Muscle layer of colon (tissue), 2 donors: Measurements from ENCODE around the gene RUNX1.

Source experiments
- H3K27ac ChIP-seq: one replicate; pipeline ENCODE4 v1.7.0; 2013; ENCODE audit warnings: low read depth, mild to moderate bottlenecking, low read length, moderate library complexity
- H3K27me3 ChIP-seq, 2 donors: one replicate each; pipeline ENCODE4 v1.7.0; 2013; ENCODE audit warnings: low read length in 2 of 2, mild to moderate bottlenecking in 2 of 2; ENCODE audit not compliant: insufficient read depth in 2 of 2, control insufficient read depth in 1 of 2
- H3K36me3 ChIP-seq: one replicate; pipeline ENCODE4 v1.7.0; 2013; ENCODE audit warnings: mild to moderate bottlenecking, low read length; ENCODE audit not compliant: insufficient read depth
- H3K4me1 ChIP-seq: one replicate; pipeline ENCODE4 v1.7.0; 2013; ENCODE audit warnings: mild to moderate bottlenecking, low read length; ENCODE audit not compliant: insufficient read depth
- H3K4me3 ChIP-seq, 2 donors: one replicate each; pipeline ENCODE4 v1.7.0; 2013; ENCODE audit warnings: low read length in 2 of 2, low read depth in 1 of 2, mild to moderate bottlenecking in 1 of 2, moderate library complexity in 1 of 2
- H3K9ac ChIP-seq: one replicate; pipeline ENCODE4 v1.7.0; 2013; ENCODE audit warnings: low read length
- H3K9me3 ChIP-seq: one replicate; pipeline ENCODE4 v1.7.0; 2013; ENCODE audit warnings: mild to moderate bottlenecking, low read length
- donor health status: abdominal sarcoma.
- donor health status: Adenocarcinoma of cecum.

The RUNX1 gene

GRCh38 chr21:34761758-34762330, 287.3 kb downstream of the RUNX1 start:
- H3K4me1 ChIP-seq, result no peaks in the 10 kb centered on the region
- peaks cover 4% of the 10 kb centered on the region for H3K9me3 ChIP-seq
- no peak overlapping the region for H3K27ac ChIP-seq
- H3K9ac ChIP-seq, result no peak overlapping the region
- H3K4me3 ChIP-seq, result no peak overlapping the region
- H3K27me3 ChIP-seq, result no peaks in the 10 kb centered on the region
- no peaks in the 10 kb centered on the region for H3K36me3 ChIP-seq

GRCh38 chr21:34754690-34755647, 294.1 kb downstream of the RUNX1 start:
- Histone ChIP-seq H3K4me3 (no peak overlapping the region), H3K27me3 (no peaks in the 10 kb centered on the region), H3K36me3 (no peaks in the 10 kb centered on the region), H3K4me1 (no peaks in the 10 kb centered on the region), H3K9ac (no peak overlapping the region), H3K9me3 (no peaks in the 10 kb centered on the region), H3K27ac (no peak overlapping the region)

GRCh38 chr21:34748862-34749261, 300.2 kb downstream of the RUNX1 start:
- Histone ChIP-seq H3K9me3 (no peaks in the 10 kb centered on the region), H3K27me3 (no peaks in the 10 kb centered on the region), H3K4me1 (peaks cover 4% of the 10 kb centered on the region), H3K27ac (no peak overlapping the region), H3K4me3 (no peak overlapping the region), H3K9ac (no peak overlapping the region), H3K36me3 (no peaks in the 10 kb centered on the region)

- Histone ChIP-seq H3K27me3 (no peaks in the 10 kb centered on the region), H3K9ac (no peak overlapping the region), H3K36me3 (no peaks in the 10 kb centered on the region), H3K4me3 (peak overlapping the region in 1 of 2 donors; percentile 19), H3K9me3 (no peaks in the 10 kb centered on the region), H3K27ac (no peak overlapping the region), H3K4me1 (peaks cover 4% of the 10 kb centered on the region)
These were observed 303.4 kb downstream of the RUNX1 start for GRCh38 chr21:34745557-34746255.

- no peaks in the 10 kb centered on the region for H3K36me3 ChIP-seq
- no peaks in the 10 kb centered on the region for H3K27me3 ChIP-seq
- H3K4me1 ChIP-seq, result peaks cover 4% of the 10 kb centered on the region
- H3K9ac ChIP-seq, result no peak overlapping the region
- H3K4me3 ChIP-seq, result no peak overlapping the region
- H3K27ac ChIP-seq, result no peak overlapping the region
- H3K9me3 ChIP-seq, result no peaks in the 10 kb centered on the region
These were observed 304.3 kb downstream of the RUNX1 start for GRCh38 chr21:34744801-34745200.

GRCh38 chr21:34743831-34744230, 305.3 kb downstream of the RUNX1 start:
- Histone ChIP-seq H3K36me3 (no peaks in the 10 kb centered on the region), H3K27me3 (no peaks in the 10 kb centered on the region), H3K4me3 (no peak overlapping the region), H3K9me3 (no peaks in the 10 kb centered on the region), H3K27ac (no peak overlapping the region), H3K9ac (no peak overlapping the region), H3K4me1 (peaks cover 4% of the 10 kb centered on the region)

- H3K27me3 ChIP-seq, result no peaks in the 10 kb centered on the region
- peaks cover 4% of the 10 kb centered on the region for H3K4me1 ChIP-seq
- no peaks in the 10 kb centered on the region for H3K36me3 ChIP-seq
- H3K4me3 ChIP-seq, result no peak overlapping the region
- no peaks in the 10 kb centered on the region for H3K9me3 ChIP-seq
- H3K27ac ChIP-seq, result no peak overlapping the region
- no peak overlapping the region for H3K9ac ChIP-seq
These were observed 305.8 kb downstream of the RUNX1 start for GRCh38 chr21:34743285-34743684.

GRCh38 chr21:34740198-34740597, 308.9 kb downstream of the RUNX1 start:
- H3K4me1 ChIP-seq, result peaks cover 1% of the 10 kb centered on the region
- no peak overlapping the region for H3K4me3 ChIP-seq
- H3K27ac ChIP-seq, result no peak overlapping the region
- H3K27me3 ChIP-seq, result no peaks in the 10 kb centered on the region
- H3K9me3 ChIP-seq, result no peaks in the 10 kb centered on the region
- H3K36me3 ChIP-seq, result no peaks in the 10 kb centered on the region
- H3K9ac ChIP-seq, result no peak overlapping the region
